HEK293T (cell line): ENCODE data around the gene CCDC183.
"Not testable (repeated sequence)": the region's sequence is repeated elsewhere in the genome, so short reads cannot be mapped to it uniquely, and the experiment has no call there.

Experiments used
- CTCF ChIA-PET: fragments of 350-600 bp; formaldehyde crosslinking; extraction: SDS; loops from one replicate; lab custom pipeline; 2021; ENCODE audit warnings: antibody characterized with exemption, inconsistent platforms; lab: Yijun Ruan, JAX
- POLR2A ChIA-PET: fragments of 350-600 bp; formaldehyde crosslinking; extraction: SDS; loops from one replicate; lab custom pipeline; 2020; ENCODE audit warnings: antibody characterized with exemption, inconsistent platforms; lab: Yijun Ruan, JAX
- DNase-seq: peaks from one replicate; pipeline ENCODE4 v3.0.0; 2012; ENCODE audit warnings: mixed read lengths; ENCODE audit errors: extremely low spot score
- ARNT ChIP-seq: fragments of 450-650 bp; IDR thresholded peaks from 2 replicates; pipeline ENCODE4 v1.6.1; 2017; ENCODE audit warnings: mild to moderate bottlenecking
- BHLHE40 ChIP-seq: fragments of 450-650 bp; IDR thresholded peaks from 2 replicates; pipeline ENCODE4 v1.6.1; 2016; ENCODE audit warnings: mild to moderate bottlenecking, moderate library complexity, borderline replicate concordance
- CTBP1 ChIP-seq: fragments of 450-650 bp; IDR thresholded peaks from 2 replicates; pipeline ENCODE4 v1.6.1; 2016; ENCODE audit warnings: borderline replicate concordance
- ELF4 ChIP-seq: fragments of 450-650 bp; IDR thresholded peaks from 2 replicates; pipeline ENCODE4 v1.6.1; 2017; ENCODE audit warnings: antibody characterized with exemption
- FOXA1 ChIP-seq: fragments of 450-650 bp; IDR thresholded peaks from 2 replicates; pipeline ENCODE4 v1.6.1; 2016; ENCODE audit warnings: mild to moderate bottlenecking
- FOXK2 ChIP-seq: fragments of 450-650 bp; IDR thresholded peaks from 2 replicates; pipeline ENCODE4 v1.6.1; 2016; ENCODE audit warnings: mild to moderate bottlenecking
- FOXM1 ChIP-seq: fragments of 450-650 bp; IDR thresholded peaks from 2 replicates; pipeline ENCODE4 v1.6.1; 2017; ENCODE audit warnings: mild to moderate bottlenecking, borderline replicate concordance
- HDGF ChIP-seq: fragments of 450-650 bp; IDR thresholded peaks from 2 replicates; pipeline ENCODE4 v1.6.1; 2017; ENCODE audit warnings: antibody characterized with exemption, borderline replicate concordance
- L3MBTL2 ChIP-seq: fragments of 450-650 bp; conservative IDR thresholded peaks from 2 replicates; pipeline ENCODE4 v1.6.1; 2016; ENCODE audit warnings: mild to moderate bottlenecking
- LEF1 ChIP-seq: fragments of 450-650 bp; IDR thresholded peaks from 2 replicates; pipeline ENCODE4 v1.6.1; 2017; ENCODE audit warnings: mild to moderate bottlenecking, borderline replicate concordance
- NFRKB ChIP-seq: fragments of 450-650 bp; IDR thresholded peaks from 2 replicates; pipeline ENCODE4 v1.6.1; 2016; ENCODE audit warnings: mild to moderate bottlenecking, moderate library complexity
- PKNOX1 ChIP-seq: fragments of 450-650 bp; IDR thresholded peaks from 2 replicates; pipeline ENCODE4 v1.6.1; 2016
- SP1 ChIP-seq: fragments of 450-650 bp; IDR thresholded peaks from 2 replicates; pipeline ENCODE4 v1.6.1; 2017
- SUZ12 ChIP-seq: fragments of 450-650 bp; IDR thresholded peaks from 2 replicates; pipeline ENCODE4 v1.6.1; 2016; ENCODE audit warnings: mild to moderate bottlenecking
- TARDBP ChIP-seq: fragments of 450-650 bp; IDR thresholded peaks from 2 replicates; pipeline ENCODE4 v1.6.1; 2016
- ZNF384 ChIP-seq: fragments of 450-650 bp; IDR thresholded peaks from 2 replicates; pipeline ENCODE4 v1.6.1; 2016

Gene CCDC183

GRCh38 chr9:136838314-136839228 lies 42.4 kb downstream of the CCDC183 start:
- DNase-seq = no peak
- TF ChIP-seq FOXK2 (no peak), PKNOX1 (no peak), NFRKB (no peak), FOXM1 (no peak)
- ChIA-PET POLR2A (interaction anchor here (0.6 kb wide), 1 partner anchor 31 kb away, joined by 3 read pairs; no protein-coding TSS in a partner anchor), CTCF (no interaction called here)

- ChIA-PET CTCF (no interaction called here), POLR2A (interaction anchor here (1.8 kb wide), 1 partner anchor 17 kb away, joined by 4 read pairs; no protein-coding TSS in a partner anchor)
- no peak for DNase-seq
- TF ChIP-seq SP1 (no peak), TARDBP (no peak), CTBP1 (no peak), SUZ12 (no peak), FOXM1 (no peak), PKNOX1 (no peak), ZNF384 (no peak), BHLHE40 (no peak), ELF4 (no peak), L3MBTL2 (no peak), NFRKB (no peak), LEF1 (no peak), FOXA1 (no peak), HDGF (no peak), ARNT (no peak), FOXK2 (no peak)
These were observed 43.3 kb downstream of the CCDC183 start for GRCh38 chr9:136839229-136840139.

- CTCF ChIA-PET = no interaction called here
- DNase-seq = no peak
- POLR2A ChIA-PET = interaction anchor here (1.8 kb wide), 1 partner anchor 18 kb away, joined by 4 read pairs; no protein-coding TSS in a partner anchor
- no peak for TF ChIP-seq SUZ12
- TF ChIP-seq ELF4 = no peak
- TF ChIP-seq FOXA1 = no peak
- TF ChIP-seq BHLHE40 = no peak
- no peak for TF ChIP-seq NFRKB
- TF ChIP-seq PKNOX1 = no peak
These were observed 44.2 kb downstream of the CCDC183 start for GRCh38 chr9:136840140-136840876.

GRCh38 chr9:136840877-136841645 lies 44.9 kb downstream of the CCDC183 start:
- TF ChIP-seq ARNT = no peak
- no peak for TF ChIP-seq TARDBP
- TF ChIP-seq ELF4 = no peak
- TF ChIP-seq L3MBTL2 = no peak
- TF ChIP-seq SUZ12 = no peak
- no peak for TF ChIP-seq ZNF384
- TF ChIP-seq HDGF = no peak
- TF ChIP-seq FOXA1 = no peak
- no peak for TF ChIP-seq LEF1
- no peak for TF ChIP-seq FOXK2
- no peak for TF ChIP-seq NFRKB
- TF ChIP-seq FOXM1 = no peak
- TF ChIP-seq BHLHE40 = no peak
- no peak for TF ChIP-seq SP1
- no peak for TF ChIP-seq PKNOX1
- ChIA-PET CTCF (interaction anchor here (0.6 to 1.9 kb wide), 2 partner anchors 16 to 188 kb away, joined by 3 to 6 read pairs; partner anchors contain the start of gene ABCA2), POLR2A (interaction anchor here (1.8 kb wide), 1 partner anchor 19 kb away, joined by 4 read pairs; no protein-coding TSS in a partner anchor)
- no peak for DNase-seq

- CTCF ChIA-PET = interaction anchor here (0.5 to 1.9 kb wide), 7 partner anchors 12 to 187 kb away, joined by 3 to 8 read pairs (median 4); partner anchors contain the start of gene ABCA2
- DNase-seq = not testable (repeated sequence)
- POLR2A ChIA-PET = interaction anchor here (0.8 to 2.0 kb wide), 2 partner anchors 16 to 34 kb away, joined by 4 to 8 read pairs; partner anchors contain the start of gene RABL6
These were observed 45.7 kb downstream of the CCDC183 start for GRCh38 chr9:136841646-136842379.

- ChIA-PET CTCF (interaction anchor here (0.5 to 1.9 kb wide), 10 partner anchors 10 to 193 kb away, joined by 3 to 8 read pairs (median 4); partner anchors contain the start of gene ABCA2), POLR2A (interaction anchor here (0.8 to 2.0 kb wide), 2 partner anchors 17 to 35 kb away, joined by 4 to 8 read pairs; partner anchors contain the start of gene RABL6)
- peak; percentile 74 for DNase-seq
These were observed 46.3 kb downstream of the CCDC183 start, which contains the start of gene AJM1 for GRCh38 chr9:136842380-136842948. Gene AJM1, plus strand, starts transcription at chr9:136842478. Its CDS starts 1,937 bp downstream, at chr9:136844415.
